H9 (cell line): ENCODE data around the gene ETNK2. TPM values are rescaled to one million over a fixed set of nuclear protein-coding genes. Genes with fewer than 3 reads are reported as not detected.

Source experiments
- DNase-seq: peaks from one replicate; pipeline ENCODE4 v3.0.0-alpha.2; 2017
- H2AFZ ChIP-seq: one replicate; pipeline ENCODE4 v1.6.1; 2013; ENCODE audit warnings: mild to moderate bottlenecking, low read length, control low read depth, moderate library complexity
- H2AK5ac ChIP-seq: 2 replicates; pipeline ENCODE4 v1.6.1; 2013; ENCODE audit warnings: low read length, control low read depth, mixed read lengths; ENCODE audit not compliant: insufficient read length
- H2BK120ac ChIP-seq: one replicate; pipeline ENCODE4 v1.6.1; 2013; ENCODE audit warnings: low read depth, mild to moderate bottlenecking, low read length, control low read depth, inconsistent platforms; ENCODE audit not compliant: poor library complexity, severe bottlenecking
- H2BK12ac ChIP-seq: 2 replicates; pipeline ENCODE4 v1.6.1; 2013; ENCODE audit warnings: low read length, control low read depth, mixed read lengths, low read depth; ENCODE audit not compliant: insufficient read length
- H2BK15ac ChIP-seq: 2 replicates; pipeline ENCODE4 v1.6.1; 2013; ENCODE audit warnings: low read depth, low read length, control low read depth
- H2BK20ac ChIP-seq: one replicate; pipeline ENCODE4 v1.6.1; 2013; ENCODE audit warnings: low read depth, mild to moderate bottlenecking, low read length, control low read depth, inconsistent platforms; ENCODE audit not compliant: poor library complexity, severe bottlenecking
- H2BK5ac ChIP-seq: 2 replicates; pipeline ENCODE4 v1.6.1; 2013; ENCODE audit warnings: low read length, control low read depth, mixed read lengths; ENCODE audit not compliant: insufficient read length
- H3K14ac ChIP-seq: 2 replicates; pipeline ENCODE4 v1.6.1; 2013; ENCODE audit warnings: low read length, control low read depth; ENCODE audit not compliant: insufficient read depth
- H3K18ac ChIP-seq: 2 replicates; pipeline ENCODE4 v1.6.1; 2013; ENCODE audit warnings: low read depth, mild to moderate bottlenecking, mixed read lengths, low read length, control low read depth; ENCODE audit not compliant: insufficient read length
- H3K23ac ChIP-seq: 2 replicates; pipeline ENCODE4 v1.6.1; 2013; ENCODE audit warnings: low read length, control low read depth, mixed read lengths, low read depth; ENCODE audit not compliant: insufficient read length
- H3K23me2 ChIP-seq: 2 replicates; pipeline ENCODE4 v1.6.1; 2013; ENCODE audit warnings: low read depth, mild to moderate bottlenecking, mixed read lengths, low read length, control low read depth; ENCODE audit not compliant: insufficient read length, poor library complexity, severe bottlenecking
- H3K27ac ChIP-seq: 2 replicates; pipeline ENCODE4 v1.5.1; 2013; ENCODE audit warnings: low read length, control low read depth, mixed read lengths, low read depth; ENCODE audit not compliant: insufficient read length
- H3K27me3 ChIP-seq: 2 replicates; pipeline ENCODE4 v1.6.1; 2013; ENCODE audit warnings: low read length, control low read depth, inconsistent platforms; ENCODE audit not compliant: insufficient read depth
- H3K4ac ChIP-seq: 2 replicates; pipeline ENCODE4 v1.6.1; 2013; ENCODE audit warnings: low read depth, mild to moderate bottlenecking, control low read depth, inconsistent platforms, low read length, moderate library complexity
- H3K4me1 ChIP-seq: 2 replicates; pipeline ENCODE4 v1.6.1; 2013; ENCODE audit warnings: low read length, control low read depth, inconsistent platforms; ENCODE audit not compliant: insufficient read depth
- H3K4me2 ChIP-seq: 2 replicates; pipeline ENCODE4 v1.6.1; 2013; ENCODE audit warnings: low read length, control low read depth, mixed read lengths; ENCODE audit not compliant: insufficient read length, insufficient read depth
- H3K56ac ChIP-seq: 2 replicates; pipeline ENCODE4 v1.6.1; 2013; ENCODE audit warnings: low read depth, mild to moderate bottlenecking, mixed read lengths, low read length, control low read depth; ENCODE audit not compliant: insufficient read length
- H3K79me1 ChIP-seq: 2 replicates; pipeline ENCODE4 v1.6.1; 2013; ENCODE audit warnings: low read depth, mild to moderate bottlenecking, moderate library complexity, low read length, control low read depth, inconsistent platforms; ENCODE audit not compliant: insufficient read depth, poor library complexity, severe bottlenecking
- H3K79me2 ChIP-seq: 2 replicates; pipeline ENCODE4 v1.6.1; 2013; ENCODE audit warnings: low read length, control low read depth, inconsistent platforms; ENCODE audit not compliant: insufficient read depth
- H3K9ac ChIP-seq: 2 replicates; pipeline ENCODE4 v1.6.1; 2013; ENCODE audit warnings: low read length, control low read depth, mixed read lengths; ENCODE audit not compliant: insufficient read length; ENCODE audit errors: extremely low read depth
- H3K9me3 ChIP-seq: one replicate; pipeline ENCODE4 v1.6.1; 2013; ENCODE audit warnings: low read depth, low read length, inconsistent platforms; ENCODE audit not compliant: control insufficient read depth
- H3T11ph ChIP-seq: one replicate; pipeline ENCODE4 v1.6.1; 2013; ENCODE audit warnings: mild to moderate bottlenecking, low read length, control low read depth, inconsistent platforms
- H4K20me1 ChIP-seq: one replicate; pipeline ENCODE4 v1.6.1; 2013; ENCODE audit not compliant: control insufficient read depth, insufficient read length, insufficient read depth
- H4K5ac ChIP-seq: 2 replicates; pipeline ENCODE4 v1.6.1; 2013; ENCODE audit warnings: low read depth, mild to moderate bottlenecking, mixed read lengths, low read length, control low read depth; ENCODE audit not compliant: insufficient read length
- H4K8ac ChIP-seq: replicated peaks from 2 replicates; pipeline ENCODE4 v1.6.1; 2013; ENCODE audit warnings: low read length, control low read depth, mixed read lengths, low read depth; ENCODE audit not compliant: insufficient read length
- H4K91ac ChIP-seq: 2 replicates; pipeline ENCODE4 v1.6.1; 2013; ENCODE audit warnings: low read depth, mild to moderate bottlenecking, moderate library complexity, mixed read lengths, low read length, control low read depth; ENCODE audit not compliant: insufficient read length
- H3K27ac Mint-ChIP-seq, 3 experiments: 2 replicates in 2 of 3; 3 replicates in 1 of 3; pipeline ENCODE4 v1.8.0; 2020 to 2021; ENCODE audit warnings: mixed read lengths in 3 of 3, mild to moderate bottlenecking in 1 of 3, moderate library complexity in 1 of 3
- H3K27me3 Mint-ChIP-seq: 2 replicates; pipeline ENCODE4 v1.8.0; 2021; ENCODE audit warnings: low read depth, mild to moderate bottlenecking, moderate library complexity, mixed read lengths
- H3K36me3 Mint-ChIP-seq, 3 experiments: 2 replicates in 2 of 3; 3 replicates in 1 of 3; pipeline ENCODE4 v1.8.0; 2020 to 2021; ENCODE audit warnings: low read depth in 3 of 3, mixed read lengths in 3 of 3; ENCODE audit not compliant: insufficient read depth in 1 of 3
- H3K4me1 Mint-ChIP-seq, 2 experiments: 2 replicates each; pipeline ENCODE4 v1.8.0; 2020; ENCODE audit warnings: mixed read lengths in 2 of 2
- H3K4me3 Mint-ChIP-seq, 2 experiments: 2 replicates in 1 of 2; 3 replicates in 1 of 2; pipeline ENCODE4 v1.8.0; 2020 to 2021; ENCODE audit warnings: mild to moderate bottlenecking in 2 of 2, mixed read lengths in 2 of 2, moderate library complexity in 1 of 2
- H3K9me3 Mint-ChIP-seq, 2 experiments: 2 replicates in 1 of 2; 3 replicates in 1 of 2; pipeline ENCODE4 v1.8.0; 2020; ENCODE audit warnings: mild to moderate bottlenecking in 2 of 2, mixed read lengths in 2 of 2, moderate library complexity in 1 of 2
- CTCF ChIP-seq: fragments of 200-600 bp; sonication (generic); conservative IDR thresholded peaks from 3 replicates; pipeline ENCODE4 v1.8.0; 2021; ENCODE audit warnings: antibody characterized with exemption, mild to moderate bottlenecking
- WGBS: extraction: QIAGEN DNeasy Blood & Tissue Kit; methylation state at CpG from one replicate; pipeline ENCODE4 v1.1.7; 2013; ENCODE audit warnings: missing lambda C conversion rate, low lambda C conversion rate, mixed read lengths; ENCODE audit not compliant: insufficient read length; ENCODE audit errors: extremely low coverage; 5-methylcytosine and 5-hydroxymethylcytosine counted together
- total RNA-seq: library from RNA; stranded (reverse); gene quantifications from 2 replicates; pipeline ENCODE4 v1.2.1, GENCODE V29; 2021

Gene ETNK2
- total RNA-seq, 1 experiment from 2014 or later = 17.6 TPM

GRCh38 chr1:204149107-204149506 lies 2.7 kb downstream of the ETNK2 start:
- Histone ChIP-seq H2BK15ac (no peak overlapping the region), H2BK12ac (no peak overlapping the region), H4K5ac (no peak overlapping the region), H3K18ac (no peak overlapping the region), H2BK20ac (no peak overlapping the region), H3T11ph (no peak overlapping the region), H3K4me2 (no peak overlapping the region), H3K56ac (no peak overlapping the region), H3K4ac (no peak overlapping the region), H3K9ac (no peak overlapping the region), H4K91ac (no peak overlapping the region), H3K79me2 (no peaks in the 10 kb centered on the region), H2BK5ac (no peak overlapping the region), H3K23ac (no peak overlapping the region), H3K23me2 (peaks cover 6% of the 10 kb centered on the region), H4K8ac (no peak overlapping the region), H3K14ac (no peak overlapping the region), H3K79me1 (no peaks in the 10 kb centered on the region), H3K4me1 (peaks cover 4% of the 10 kb centered on the region; the same call in 1 of the 2 replicates), H3K27ac (no peak overlapping the region), H2AFZ (no peak overlapping the region), H3K27me3 (no peaks in the 10 kb centered on the region), H2AK5ac (no peak overlapping the region), H2BK120ac (no peak overlapping the region), H4K20me1 (no peaks in the 10 kb centered on the region), H3K9me3 (no peaks in the 10 kb centered on the region)
- Mint-ChIP-seq H3K36me3 (peaks cover 0 to 10% (median 6%) of the 10 kb centered on the region in 3 experiments; a peak in 3 of 7 replicates), H3K4me1 (peaks cover 46 to 52% of the 10 kb centered on the region in 2 experiments), H3K4me3 (no peak overlapping the region), H3K27ac (no peak overlapping the region), H3K9me3 (no peaks in the 10 kb centered on the region; a peak in 1 of 5 replicates), H3K27me3 (peaks cover 39% of the 10 kb centered on the region)
- no peak for DNase-seq
- WGBS = no CpG with 5 or more reads among the region's 2 CpGs
- no peak for TF ChIP-seq CTCF
